Naive B cell (primary cell): ENCODE results near the gene TBL1X. TPM values are rescaled to one million over a fixed set of nuclear protein-coding genes. Genes with fewer than 3 reads are reported as not detected.
A peak's percentile ranks its signal among the peaks of the same experiment; 100 is the strongest.

ENCODE experiments used
- ATAC-seq, 2 donors: fragments of 150-1000 bp; cut with Tn5 transposase; 2 replicates each; pipeline ENCODE4 v1.10.0; 2021; ENCODE audit warnings: low read depth in 2 of 2, mild to moderate bottlenecking in 2 of 2, moderate library complexity in 2 of 2
- DNase-seq: peaks from one replicate; pipeline ENCODE4 v3.0.0; 2022
- H3K27ac Mint-ChIP-seq, 6 donors: one replicate each; pipeline ENCODE4 v1.8.0; 2020 to 2022; ENCODE audit warnings: mild to moderate bottlenecking in 6 of 6, mixed read lengths in 6 of 6, moderate library complexity in 5 of 6, inconsistent platforms in 2 of 6
- H3K27me3 Mint-ChIP-seq, 3 donors: one replicate each; pipeline ENCODE4 v1.8.0; 2021 to 2022; ENCODE audit warnings: mixed read lengths in 3 of 3, mild to moderate bottlenecking in 1 of 3
- H3K36me3 Mint-ChIP-seq, 2 donors: one replicate each; pipeline ENCODE4 v1.8.0; 2020 to 2022; ENCODE audit warnings: mixed read lengths in 2 of 2, inconsistent platforms in 1 of 2, mild to moderate bottlenecking in 1 of 2
- H3K4me1 Mint-ChIP-seq, 3 donors: one replicate each; pipeline ENCODE4 v1.8.0; 2020 to 2022; ENCODE audit warnings: mixed read lengths in 3 of 3, inconsistent platforms in 1 of 3, mild to moderate bottlenecking in 1 of 3, moderate library complexity in 1 of 3
- H3K4me3 Mint-ChIP-seq, 8 donors: one replicate each; pipeline ENCODE4 v1.8.0; 2020 to 2022; ENCODE audit warnings: mild to moderate bottlenecking in 8 of 8, mixed read lengths in 8 of 8, moderate library complexity in 8 of 8, inconsistent platforms in 2 of 8
- H3K9me3 Mint-ChIP-seq, 7 donors: one replicate each; pipeline ENCODE4 v1.8.0; 2020 to 2022; ENCODE audit warnings: mixed read lengths in 7 of 7, mild to moderate bottlenecking in 5 of 7, inconsistent platforms in 2 of 7, moderate library complexity in 1 of 7
- polyA plus RNA-seq, 6 donors: library from polyadenylated mRNA; unstranded; fragments of 300-500 nt; fragmentation: Illumina TruSeq; gene quantifications; one replicate each; pipeline ENCODE4 v1.2.3, GENCODE V29; 2021; ENCODE audit warnings: low read depth in 6 of 6

Gene TBL1X
- polyA plus RNA-seq, 6 donors from 2014 or later, result 14.0 to 26.8 (median 18.8) TPM

DNA sequence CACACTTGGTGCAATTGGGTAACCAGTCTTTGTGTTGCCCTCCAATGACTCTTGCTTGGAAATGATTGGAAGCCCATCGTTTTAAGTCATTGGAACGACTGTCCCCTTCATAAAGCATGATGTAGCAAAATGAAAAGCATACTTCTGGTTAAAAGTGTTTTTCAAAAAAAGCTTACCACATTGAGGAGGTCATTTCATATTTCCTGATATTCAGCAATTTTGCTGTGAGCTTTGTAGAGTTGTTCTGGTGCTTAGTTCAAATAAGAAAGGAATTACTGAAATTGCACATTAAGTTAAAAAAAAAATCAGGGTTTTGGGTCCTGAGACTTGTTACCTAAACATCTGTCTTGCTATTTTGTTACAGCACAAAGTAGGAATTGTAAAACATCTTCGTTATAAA, 51.8 kb downstream of the TBL1X start:
- Mint-ChIP-seq H3K9me3 (peaks cover 0 to 2% (median 0%) of the 10 kb centered on the region in 7 donors), H3K27ac (no peak overlapping the region), H3K27me3 (no peaks in the 10 kb centered on the region), H3K4me1 (peaks cover 27 to 66% (median 57%) of the 10 kb centered on the region in 3 donors), H3K36me3 (peaks cover 0 to under 1% of the 10 kb centered on the region in 2 donors), H3K4me3 (peak overlapping the region in 3 of 8 donors; percentile 3 to 86 (median 79))
- ATAC-seq (no peak), DNase-seq (no peak)

DNA sequence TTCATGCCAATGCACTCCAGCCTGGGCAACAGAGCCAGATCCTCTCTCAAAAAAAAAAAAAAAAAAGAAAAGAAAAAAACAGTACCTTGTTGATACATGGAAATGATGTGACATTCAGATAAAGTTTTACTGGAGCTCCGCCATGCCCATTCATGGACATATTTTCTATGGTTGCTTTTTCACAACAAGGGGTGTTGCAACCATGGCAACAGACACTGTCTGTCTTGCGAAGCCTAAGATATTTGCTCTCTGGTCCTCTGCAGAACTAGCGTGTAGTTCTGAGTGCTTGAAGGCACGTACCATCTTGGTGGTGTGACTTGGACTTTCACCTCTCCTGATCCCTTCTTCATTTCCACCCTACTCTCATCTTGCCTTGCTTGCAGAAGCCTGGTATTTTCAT, 53.2 kb downstream of the TBL1X start:
- no peak for DNase-seq
- ATAC-seq, result no peak
- Mint-ChIP-seq H3K27ac (no peak overlapping the region), H3K4me3 (no peak overlapping the region), H3K4me1 (peaks cover 31 to 68% (median 65%) of the 10 kb centered on the region in 3 donors), H3K27me3 (no peaks in the 10 kb centered on the region), H3K36me3 (no peaks in the 10 kb centered on the region), H3K9me3 (peaks cover 0 to 2% (median 0%) of the 10 kb centered on the region in 7 donors)

DNA sequence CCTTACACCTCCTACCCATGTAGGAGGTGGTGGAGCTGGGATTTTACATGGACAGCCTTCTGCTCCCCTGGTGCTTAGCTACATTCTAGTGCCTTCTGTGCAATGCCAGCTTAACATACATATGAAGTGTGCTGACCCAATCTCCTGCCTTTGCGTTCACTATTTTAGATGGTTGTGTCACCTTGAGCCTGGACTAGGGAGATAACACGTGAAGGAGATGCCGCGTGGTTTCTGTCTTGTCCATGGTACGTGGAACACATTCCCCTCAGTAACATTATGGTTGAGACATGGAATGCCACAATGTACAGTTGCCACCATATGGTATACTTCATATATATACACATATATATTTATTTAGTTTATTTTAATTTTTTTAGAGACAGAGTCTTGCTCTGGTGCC, 54.0 kb downstream of the TBL1X start:
- H3K9me3 Mint-ChIP-seq, result peaks cover 0 to 2% (median 0%) of the 10 kb centered on the region in 7 donors
- ATAC-seq (no peak), DNase-seq (no peak)
- H3K4me3 Mint-ChIP-seq, result no peak overlapping the region
- H3K4me1 Mint-ChIP-seq, result peaks cover 32 to 65% (median 62%) of the 10 kb centered on the region in 3 donors
- H3K27me3 Mint-ChIP-seq, result no peaks in the 10 kb centered on the region
- no peaks in the 10 kb centered on the region for H3K36me3 Mint-ChIP-seq
- H3K27ac Mint-ChIP-seq, result no peak overlapping the region

DNA sequence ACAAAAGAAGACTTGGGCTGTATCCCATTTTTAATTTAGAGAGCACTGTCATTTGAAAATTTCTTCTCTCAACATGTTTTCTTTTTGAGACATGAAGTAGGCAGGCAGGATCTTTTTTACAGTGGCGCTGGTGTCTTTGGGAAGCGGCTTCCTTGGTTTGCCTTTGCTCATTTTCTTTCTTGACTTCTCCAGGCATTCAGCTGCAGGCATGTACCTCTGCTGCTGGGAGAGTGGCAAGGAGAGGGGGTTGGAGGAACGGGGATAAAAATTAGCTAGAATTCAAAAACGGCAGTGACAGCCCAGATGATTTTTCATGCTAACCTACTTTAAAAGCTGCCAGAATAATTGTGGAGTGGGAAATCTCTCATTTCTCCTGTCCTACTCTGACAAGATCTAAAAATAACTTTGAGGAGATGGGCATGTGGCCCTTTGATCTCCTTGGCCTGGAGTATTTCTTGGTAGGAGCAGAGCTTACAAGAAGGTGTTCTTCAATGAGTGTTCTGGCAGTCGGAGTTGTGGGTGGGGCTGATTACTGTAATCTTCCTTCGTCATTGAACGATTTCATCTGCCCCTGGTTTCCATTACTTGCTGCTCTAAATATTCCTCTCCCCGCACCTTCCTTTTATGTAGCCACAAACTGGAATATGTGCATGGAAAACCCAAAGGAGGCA, 54.8 kb downstream of the TBL1X start:
- H3K27ac Mint-ChIP-seq, result peak overlapping the region in 4 of 6 donors; percentile 7 to 54 (median 32)
- peaks cover 32 to 66% (median 62%) of the 10 kb centered on the region in 3 donors for H3K4me1 Mint-ChIP-seq
- peak overlapping the region in 1 of 8 donors; percentile 27 for H3K4me3 Mint-ChIP-seq
- no peaks in the 10 kb centered on the region for H3K27me3 Mint-ChIP-seq
- DNase-seq, result no peak
- no peaks in the 10 kb centered on the region for H3K36me3 Mint-ChIP-seq
- peaks cover 0 to 2% (median 0%) of the 10 kb centered on the region in 7 donors for H3K9me3 Mint-ChIP-seq
- ATAC-seq, result no peak

DNA sequence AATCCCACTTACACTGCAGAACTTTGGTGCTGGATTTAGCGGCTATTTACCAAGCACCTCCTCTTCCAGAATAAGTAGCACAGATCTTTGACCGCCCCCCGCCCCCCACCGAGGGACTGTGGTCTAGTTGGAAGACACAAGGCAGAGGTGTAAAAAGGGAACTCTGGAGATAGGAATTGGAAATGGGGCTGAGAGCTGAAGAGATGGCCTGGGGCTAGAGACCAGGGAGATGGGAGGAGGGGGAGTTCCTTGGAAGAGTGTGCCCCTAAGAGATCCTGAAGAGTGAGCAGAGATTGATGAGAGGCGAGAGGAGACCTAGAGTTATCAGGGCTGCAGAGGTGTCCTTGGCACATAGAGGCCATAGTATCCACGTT, 55.3 kb downstream of the TBL1X start:
- ATAC-seq (no peak), DNase-seq (no peak)
- peaks cover 29 to 66% (median 62%) of the 10 kb centered on the region in 3 donors for H3K4me1 Mint-ChIP-seq
- H3K27ac Mint-ChIP-seq, result peak overlapping the region in 5 of 6 donors; percentile 7 to 94 (median 74)
- no peaks in the 10 kb centered on the region for H3K27me3 Mint-ChIP-seq
- no peaks in the 10 kb centered on the region for H3K36me3 Mint-ChIP-seq
- peaks cover 0 to 2% (median 0%) of the 10 kb centered on the region in 7 donors for H3K9me3 Mint-ChIP-seq
- peak overlapping the region in 1 of 8 donors; percentile 27 for H3K4me3 Mint-ChIP-seq

DNA sequence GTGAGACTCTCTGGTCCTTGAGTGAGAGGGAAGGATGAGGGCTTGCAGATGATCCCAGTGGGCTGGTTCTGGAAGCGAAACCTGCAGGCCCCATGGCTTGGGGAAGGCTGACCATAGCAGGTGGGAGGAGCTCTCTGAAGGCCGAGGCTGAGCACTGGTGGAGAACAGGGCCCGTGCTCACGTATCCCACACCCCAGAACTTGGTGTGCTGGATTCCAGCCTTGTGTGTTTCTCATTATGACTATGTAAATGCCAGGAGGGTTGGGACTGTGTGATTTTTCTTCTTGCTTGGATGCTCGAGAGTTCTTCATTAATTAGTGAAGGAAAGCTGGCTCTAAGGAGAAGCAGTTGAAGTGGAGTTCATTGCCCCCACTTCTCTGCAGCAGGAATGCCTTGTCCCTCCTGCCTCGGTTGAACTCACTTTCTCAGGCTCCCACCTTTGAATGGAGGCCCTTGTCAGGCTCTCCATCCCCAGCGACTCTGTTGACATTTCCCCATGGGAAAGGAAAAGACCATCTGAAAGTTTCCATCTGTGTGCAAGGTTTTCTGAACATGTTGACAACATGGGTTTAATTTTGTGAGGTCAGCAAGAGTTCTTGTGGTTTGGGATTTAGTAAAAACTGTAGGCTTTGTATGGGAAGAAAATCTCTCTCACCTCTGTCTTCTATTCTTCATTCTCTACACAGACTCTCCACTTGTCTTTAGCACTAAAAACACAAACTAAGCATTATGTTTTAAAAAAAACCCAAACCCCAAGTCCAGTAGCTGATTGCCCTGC, 57.7 kb downstream of the TBL1X start:
- peak overlapping the region in 1 of 8 donors; percentile 24 for H3K4me3 Mint-ChIP-seq
- no peaks in the 10 kb centered on the region for H3K36me3 Mint-ChIP-seq
- no peak for DNase-seq
- H3K4me1 Mint-ChIP-seq, result peaks cover 29 to 68% (median 62%) of the 10 kb centered on the region in 3 donors
- H3K27ac Mint-ChIP-seq, result peak overlapping the region in 4 of 6 donors; percentile 13 to 71 (median 34)
- no peak for ATAC-seq
- H3K27me3 Mint-ChIP-seq, result no peaks in the 10 kb centered on the region
- H3K9me3 Mint-ChIP-seq, result peaks cover 0 to 2% (median 0%) of the 10 kb centered on the region in 7 donors

DNA sequence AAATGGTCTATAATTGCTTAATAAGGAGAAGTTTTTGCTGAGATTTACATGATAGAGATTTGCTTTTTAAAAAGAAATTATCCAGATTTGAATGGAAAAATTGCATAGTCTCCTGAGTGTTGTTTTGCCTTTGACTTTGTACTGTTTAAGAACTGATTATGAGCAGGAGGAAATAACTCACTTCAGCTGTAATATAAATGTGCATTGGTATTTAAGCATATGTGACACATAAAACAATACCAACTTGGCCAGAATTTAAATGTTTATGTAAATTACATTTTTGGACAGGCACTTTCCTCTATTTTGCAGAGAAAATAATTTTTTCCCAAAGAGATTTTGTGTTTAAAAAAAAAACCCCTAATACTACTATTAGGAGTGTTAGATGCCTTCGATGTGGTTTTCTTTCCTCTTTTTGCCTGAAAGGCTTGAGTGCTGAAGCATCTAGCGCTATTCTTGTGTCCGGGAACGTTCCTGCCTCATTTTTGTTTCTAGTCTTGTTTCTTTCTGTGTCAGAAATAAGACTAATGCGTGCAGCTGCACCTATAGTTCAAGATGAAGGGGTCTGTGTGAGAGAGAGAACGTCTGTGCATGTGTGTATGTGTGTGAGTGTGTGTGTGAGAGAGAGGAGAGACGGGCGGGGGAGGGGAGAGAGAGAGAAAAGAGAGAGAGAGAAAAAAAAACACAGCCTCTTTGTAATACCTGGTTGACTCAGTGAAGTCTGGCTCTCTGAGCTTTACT, 60.8 kb downstream of the TBL1X start:
- Mint-ChIP-seq H3K27ac (peak overlapping the region in 5 of 6 donors; percentile 8 to 78 (median 36)), H3K36me3 (no peaks in the 10 kb centered on the region), H3K27me3 (no peaks in the 10 kb centered on the region), H3K4me1 (peaks cover 41 to 81% (median 74%) of the 10 kb centered on the region in 3 donors), H3K4me3 (peak overlapping the region; percentile 51 to 80 (median 64)), H3K9me3 (peaks cover 0 to 2% (median 0%) of the 10 kb centered on the region in 7 donors)
- ATAC-seq, result peak; percentile 38 to 54
- peak; percentile 19 for DNase-seq

DNA sequence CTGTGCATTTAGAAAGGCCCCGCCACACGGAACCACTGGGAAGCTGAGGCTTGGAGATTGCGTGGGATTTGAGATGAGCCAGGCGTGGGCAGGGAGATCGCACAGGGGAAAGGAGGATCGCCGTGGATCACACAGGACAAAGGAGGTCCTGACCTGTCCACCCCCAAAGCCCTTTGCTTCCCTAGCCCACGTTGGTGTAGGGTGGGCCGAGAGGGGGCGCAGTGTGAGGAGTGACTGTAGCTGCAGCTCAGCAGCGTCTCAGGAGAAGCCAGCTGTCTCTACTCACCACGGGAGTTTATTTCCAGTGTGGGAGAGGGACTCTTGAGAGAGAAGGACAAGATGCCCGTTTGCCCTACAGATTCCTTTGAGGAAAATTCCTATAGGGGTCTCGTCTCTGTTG, 62.1 kb downstream of the TBL1X start:
- Mint-ChIP-seq H3K4me1 (peaks cover 43 to 83% (median 71%) of the 10 kb centered on the region in 3 donors), H3K27ac (peak overlapping the region in 2 of 6 donors; percentile 8 to 38)

DNA sequence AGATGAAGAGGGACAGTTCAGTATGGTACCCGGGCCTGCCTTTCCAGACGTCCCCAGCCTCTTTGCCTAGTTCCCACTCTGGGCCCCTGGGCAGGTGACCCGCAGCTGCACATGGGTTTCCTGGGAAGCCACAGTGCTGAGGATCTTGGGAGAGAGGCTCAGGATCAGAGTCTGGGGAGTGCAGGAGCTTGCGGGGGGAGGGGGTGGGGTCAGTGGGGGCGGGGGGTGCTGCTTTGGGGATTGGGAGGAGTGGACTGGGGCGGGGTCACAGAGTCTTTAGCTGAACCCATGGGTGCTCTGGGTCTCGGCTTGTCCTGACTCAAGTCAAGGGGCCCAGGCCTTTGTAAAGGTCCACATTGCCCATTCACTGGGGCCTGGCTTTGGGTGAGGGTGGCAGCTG, 63.6 kb downstream of the TBL1X start:
- Mint-ChIP-seq H3K36me3 (no peaks in the 10 kb centered on the region), H3K4me3 (no peak overlapping the region), H3K27me3 (no peaks in the 10 kb centered on the region), H3K4me1 (peaks cover 40 to 84% (median 69%) of the 10 kb centered on the region in 3 donors), H3K9me3 (peaks cover 0 to 2% (median 0%) of the 10 kb centered on the region in 7 donors), H3K27ac (peak overlapping the region in 1 of 6 donors; percentile 59)
- no peak for DNase-seq
- no peak for ATAC-seq

More for the DNA sequence above, 62.1 kb downstream of the TBL1X start:
- peak overlapping the region in 1 of 8 donors; percentile 6 for H3K4me3 Mint-ChIP-seq
- no peaks in the 10 kb centered on the region for H3K27me3 Mint-ChIP-seq
- DNase-seq (no peak), ATAC-seq (no peak)
- H3K36me3 Mint-ChIP-seq, result no peaks in the 10 kb centered on the region
- H3K9me3 Mint-ChIP-seq, result peaks cover 0 to 2% (median 0%) of the 10 kb centered on the region in 7 donors

DNA sequence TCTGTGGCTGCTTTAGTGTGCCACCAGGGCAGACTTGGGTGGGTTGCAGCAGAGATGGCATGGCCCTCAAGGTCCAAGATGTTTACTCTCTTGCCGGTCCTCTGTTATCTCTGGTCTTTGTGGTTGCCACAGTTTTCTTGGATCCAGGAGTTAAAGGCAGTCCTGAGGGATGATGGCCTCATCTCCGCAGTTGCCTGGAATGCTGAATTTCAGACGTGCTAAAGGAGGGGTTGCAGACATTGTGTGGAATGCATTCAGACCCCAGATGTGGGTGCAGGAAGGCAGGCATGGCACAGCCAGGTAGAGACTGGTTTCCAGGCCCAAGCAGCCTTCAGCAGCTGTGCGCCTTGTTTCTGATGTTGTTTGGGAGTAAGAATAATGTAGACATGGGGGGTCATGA, 64.4 kb downstream of the TBL1X start:
- ATAC-seq (no peak), DNase-seq (no peak)
- Mint-ChIP-seq H3K27me3 (no peaks in the 10 kb centered on the region), H3K27ac (peak overlapping the region in 3 of 6 donors; percentile 44 to 58 (median 47)), H3K4me1 (peaks cover 45 to 87% (median 72%) of the 10 kb centered on the region in 3 donors), H3K36me3 (no peaks in the 10 kb centered on the region), H3K9me3 (peaks cover 0 to 2% (median 0%) of the 10 kb centered on the region in 7 donors), H3K4me3 (peak overlapping the region in 5 of 8 donors; percentile 37 to 69 (median 50))

DNA sequence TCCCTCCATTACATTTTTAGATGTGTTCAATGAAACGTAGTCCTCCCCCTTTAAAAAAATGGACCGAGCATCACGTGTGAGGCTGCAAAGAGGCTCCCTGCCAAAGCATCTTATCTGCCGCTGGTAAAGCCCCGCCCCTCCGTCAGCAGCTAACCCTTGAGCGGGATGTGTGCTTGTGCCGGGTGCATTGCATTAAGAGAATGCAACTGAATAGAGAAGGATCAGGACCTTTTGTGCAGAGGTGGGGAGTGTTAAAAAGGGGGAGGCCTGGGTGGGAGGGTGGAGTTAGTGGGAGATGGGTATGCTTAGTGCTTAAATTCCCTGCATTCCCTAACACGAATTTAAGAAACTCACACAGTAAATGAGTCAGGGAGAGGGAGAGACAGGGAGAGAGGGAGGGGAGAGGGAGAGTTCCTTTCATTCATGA, 66.0 kb downstream of the TBL1X start:
- ATAC-seq (peak; percentile 95 to 96), DNase-seq (peak; percentile 56)
- Mint-ChIP-seq H3K27ac (peak overlapping the region; percentile 10 to 96 (median 76)), H3K27me3 (no peaks in the 10 kb centered on the region), H3K4me3 (peak overlapping the region; percentile 62 to 89 (median 80)), H3K4me1 (peaks cover 52 to 84% (median 70%) of the 10 kb centered on the region in 3 donors), H3K9me3 (peaks cover 0 to 2% (median 0%) of the 10 kb centered on the region in 7 donors), H3K36me3 (no peaks in the 10 kb centered on the region)

DNA sequence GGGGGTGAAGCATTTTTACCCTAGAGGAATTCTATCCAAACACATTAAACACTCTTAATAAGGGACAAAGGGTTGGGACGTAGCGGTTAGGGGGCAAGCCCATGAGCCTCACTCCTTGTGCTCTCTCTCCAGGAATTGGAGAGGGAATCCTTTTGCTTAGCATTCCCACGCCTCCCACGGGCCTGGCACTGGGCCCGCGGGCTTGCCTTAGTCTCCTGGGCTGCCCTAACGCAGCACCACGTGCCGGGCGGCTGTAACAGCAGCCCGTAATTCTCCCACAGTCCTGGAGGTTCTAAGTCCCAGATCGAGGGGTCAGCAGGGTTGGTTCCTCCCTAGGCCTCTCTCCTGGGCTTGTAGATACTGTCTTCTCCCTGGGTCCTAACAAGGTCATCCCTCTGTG, 67.5 kb downstream of the TBL1X start:
- Mint-ChIP-seq H3K4me1 (peaks cover 44 to 79% (median 55%) of the 10 kb centered on the region in 3 donors), H3K9me3 (peaks cover 0 to 2% (median 0%) of the 10 kb centered on the region in 7 donors), H3K27ac (no peak overlapping the region), H3K27me3 (no peaks in the 10 kb centered on the region), H3K4me3 (peak overlapping the region in 2 of 8 donors; percentile 7 to 67), H3K36me3 (peaks cover 3 to 4% of the 10 kb centered on the region in 2 donors)
- DNase-seq (no peak), ATAC-seq (no peak)

DNA sequence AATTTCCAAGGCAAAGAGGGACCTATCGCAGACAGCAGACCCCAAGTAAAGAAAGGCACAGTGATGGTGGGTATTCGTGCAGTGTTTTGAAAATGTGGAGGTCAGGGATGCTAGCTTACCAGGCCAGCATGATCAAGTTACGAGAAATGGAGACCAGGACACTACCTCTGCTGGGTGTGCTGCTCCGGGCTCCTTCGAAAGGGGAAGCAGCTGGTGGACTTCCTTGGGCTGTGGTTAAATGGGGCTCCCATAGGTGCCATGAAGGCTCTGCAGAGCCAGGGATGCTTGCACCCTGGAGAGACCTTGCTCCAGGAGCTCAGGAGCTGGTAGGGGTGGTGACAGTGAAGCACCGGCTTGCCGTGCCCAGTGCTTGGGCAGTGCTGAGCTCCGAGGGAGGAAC, 68.8 kb downstream of the TBL1X start:
- Mint-ChIP-seq H3K27ac (peak overlapping the region in 2 of 6 donors; percentile 31 to 70), H3K9me3 (no peaks in the 10 kb centered on the region), H3K4me3 (peak overlapping the region in 3 of 8 donors; percentile 25 to 38 (median 35)), H3K36me3 (peaks cover 8 to 9% of the 10 kb centered on the region in 2 donors), H3K27me3 (no peaks in the 10 kb centered on the region), H3K4me1 (peaks cover 41 to 77% (median 49%) of the 10 kb centered on the region in 3 donors)
- DNase-seq (no peak), ATAC-seq (no peak)
